Stomach (tissue), 19 donors: ENCODE measurements around the gene SULT1A4. TPM values are rescaled to one million over a fixed set of nuclear protein-coding genes. Genes with fewer than 3 reads are reported as not detected.
"Not testable (repeated sequence)": the region's sequence is repeated elsewhere in the genome, so short reads cannot be mapped to it uniquely, and the experiment has no call there.

Experiments used
- DNase-seq, 2 donors: peaks; one replicate each; pipeline versions ENCODE4 v3.0.0 to v3.0.0-alpha.2; 2013 to 2019
- H3K27ac ChIP-seq, 5 donors: fragments of 200-600 bp in 4 of 5; sonication (generic) in 4 of 5; one replicate each; pipeline ENCODE4 v1.5.1; 2013 to 2019; ENCODE audit warnings: mild to moderate bottlenecking in 1 of 5, moderate library complexity in 1 of 5
- H3K27me3 ChIP-seq, 3 donors: fragments of 200-600 bp; sonication (generic); one replicate each; pipeline ENCODE4 v1.5.1; 2017 to 2019; ENCODE audit warnings: mixed run types in 1 of 3
- H3K36me3 ChIP-seq, 4 donors: fragments of 200-600 bp; sonication (generic); 1 replicate in 3 of 4; 2 replicates in 1 of 4; pipeline ENCODE4 v1.5.1; 2016 to 2019
- H3K4me1 ChIP-seq, 4 donors: fragments of 200-600 bp; sonication (generic); one replicate each; pipeline ENCODE4 v1.5.1; 2016 to 2019
- H3K4me3 ChIP-seq, 4 donors: fragments of 200-600 bp; sonication (generic) in 3 of 4; one replicate each; pipeline ENCODE4 v1.5.1; 2016 to 2019; ENCODE audit warnings: mild to moderate bottlenecking in 1 of 4
- H3K9me3 ChIP-seq, 4 donors: fragments of 200-600 bp; sonication (generic); one replicate each; pipeline ENCODE4 v1.5.1; 2016 to 2019
- WGBS, 5 donors: extraction: QIAGEN DNeasy Blood & Tissue Kit in 3 of 5; methylation state at CpG; one replicate each; pipeline versions ENCODE4 v1.1.5 to v1.1.7; 2013 to 2018; 5-methylcytosine and 5-hydroxymethylcytosine counted together
- intact Hi-C: fragments of 100-400 bp; cut with DNase I; formaldehyde crosslinking; loops from one replicate; pipeline ENCODE4 v1.15.1; 2023; ENCODE audit warnings: low total_unique reads
- long read RNA-seq, 10 donors: transcript quantifications; one replicate each; lab custom pipeline, GENCODE V29; 2026
- polyA plus RNA-seq, 3 donors: library from polyadenylated mRNA; stranded (reverse); fragments of 200-250 nt; gene quantifications; one replicate each; pipeline ENCODE4 v1.2.3, GENCODE V29; 2013
- total RNA-seq, 5 donors: library from RNA; depleted of rRNA; stranded (reverse); fragments of >200 nt; gene quantifications; one replicate each; pipeline versions ENCODE4 v1.1.0 to v1.2.3, GENCODE V29; 2014 to 2016
- donor health status: healthy with polysubstance abuse.
- donor health status: Bipolar disorder and iron deficiency.
- donor health status: healthy.

Gene SULT1A4
- 10 to 100 TPM in 1 of 5 donors, 1 to 10 TPM in 3, not detected in 1; 2.6 to 60.3 (median 6.8) TPM for total RNA-seq
- 10 to 100 TPM in 2 of 3 donors, 1 to 10 TPM in 1; 8.0 to 34.5 (median 17.7) TPM for polyA plus RNA-seq
- long read RNA-seq, donor 1, result 0 reads
- long read RNA-seq, donor 2, result 0 reads
- long read RNA-seq, donor 3, partial matches to known transcripts, result 0 of 1 reads
- long read RNA-seq, donor 3, other reads (novel, unspliced or antisense), result 0 of 1 reads
- long read RNA-seq, donor 4, result 0 reads
- long read RNA-seq, donor 5, partial matches to known transcripts, result 0 of 2 reads
- long read RNA-seq, donor 5, other reads (novel, unspliced or antisense), result 0 of 2 reads
- long read RNA-seq, donor 6, partial matches to known transcripts, result 0 of 3 reads
- long read RNA-seq, donor 6, other reads (novel, unspliced or antisense), result 0 of 3 reads
- long read RNA-seq, donor 7, partial matches to known transcripts, result 0 of 3 reads
- long read RNA-seq, donor 7, other reads (novel, unspliced or antisense), result 0 of 3 reads
- long read RNA-seq, donor 8, partial matches to known transcripts, result 0 of 2 reads
- long read RNA-seq, donor 8, other reads (novel, unspliced or antisense), result 0 of 2 reads
- long read RNA-seq, donor 9, result 0 reads
- long read RNA-seq, donor 10, partial matches to known transcripts, result 0 of 3 reads
- long read RNA-seq, donor 10, other reads (novel, unspliced or antisense), result 0 of 3 reads

DNA sequence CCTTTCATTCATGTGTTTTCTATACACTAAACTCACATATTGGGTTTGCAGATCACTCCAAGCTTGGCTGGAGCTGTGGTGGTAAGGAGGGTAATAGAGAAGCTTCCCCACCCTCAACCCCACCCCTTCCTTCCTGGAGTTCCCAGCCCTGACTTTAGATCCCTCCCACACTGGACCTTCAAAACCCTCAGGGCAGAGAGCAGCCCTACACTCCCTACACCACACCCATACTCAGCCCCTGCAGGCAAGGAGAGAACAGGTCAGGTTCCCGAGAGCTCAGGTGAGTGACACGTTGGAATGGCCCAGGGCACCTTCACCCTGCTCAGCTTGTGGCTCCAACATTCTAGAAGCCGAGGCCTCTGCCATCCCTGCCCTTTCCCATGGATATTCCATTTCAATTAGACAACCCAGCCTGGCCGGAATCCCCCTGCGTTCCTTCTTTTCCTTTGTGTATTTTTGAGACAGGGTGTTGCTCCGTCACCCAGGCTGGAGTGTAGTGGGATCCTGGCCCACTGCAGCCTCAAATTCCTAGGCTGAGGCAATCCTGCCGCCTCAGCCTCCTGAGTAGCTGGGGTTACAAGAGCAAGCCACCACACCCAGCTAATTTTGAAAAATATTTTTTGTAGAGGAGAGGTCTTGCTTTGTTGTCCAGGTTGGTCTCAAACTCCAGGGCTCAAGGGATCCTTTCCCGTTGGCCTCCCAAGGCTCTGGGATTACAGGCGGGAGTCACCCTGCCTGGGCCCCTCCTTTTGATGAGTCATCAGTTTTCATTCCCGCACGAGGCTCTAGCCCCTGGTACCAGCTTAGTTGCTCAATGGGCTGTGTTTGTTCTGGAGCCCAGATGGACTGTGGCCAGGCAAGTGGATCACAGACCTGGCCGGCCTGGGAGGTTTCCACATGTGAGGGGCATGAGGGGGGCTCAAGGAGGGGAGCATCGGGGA, at the start of gene SULT1A4:
SULT1A4 (plus strand) TSS at position 208 of the 941 bp plus-strand sequence. CDS start 1,473 bp downstream, outside the sequence.
- H3K4me1 ChIP-seq, H3K4me3 ChIP-seq, H3K36me3 ChIP-seq, H3K27me3 ChIP-seq, H3K27ac ChIP-seq, intact Hi-C loops, H3K9me3 ChIP-seq, DNase-seq: not testable (repeated sequence)
- no CpG with 5 or more reads among the region's 13 CpGs for WGBS, 5 donors

DNA sequence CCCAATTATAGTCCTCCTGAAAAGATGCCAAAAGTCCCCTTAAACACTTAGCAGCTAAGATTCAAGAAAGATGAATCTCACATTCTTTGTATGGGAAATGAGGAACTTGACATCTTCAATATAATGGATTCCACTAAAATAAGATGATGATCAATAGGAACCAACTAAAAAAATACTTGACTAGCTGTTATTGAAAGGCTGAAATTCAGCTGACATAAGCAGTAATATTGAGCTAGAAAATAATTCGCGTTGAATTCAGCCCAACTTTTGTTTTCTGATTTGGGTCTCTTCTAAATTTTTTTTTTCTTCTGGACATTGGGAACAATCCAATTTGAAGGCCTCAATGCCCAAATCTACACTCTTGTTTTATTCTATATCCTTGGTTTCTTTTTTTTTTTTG, 36.1 kb upstream of the SULT1A4 start:
- 91 to 98% (median 98%) methylated on average over 2 of the region's 2 CpGs for WGBS, 5 donors
- H3K36me3 ChIP-seq, H3K4me1 ChIP-seq, H3K27ac ChIP-seq, H3K4me3 ChIP-seq, DNase-seq, H3K9me3 ChIP-seq, H3K27me3 ChIP-seq, intact Hi-C loops: not testable (repeated sequence)

DNA sequence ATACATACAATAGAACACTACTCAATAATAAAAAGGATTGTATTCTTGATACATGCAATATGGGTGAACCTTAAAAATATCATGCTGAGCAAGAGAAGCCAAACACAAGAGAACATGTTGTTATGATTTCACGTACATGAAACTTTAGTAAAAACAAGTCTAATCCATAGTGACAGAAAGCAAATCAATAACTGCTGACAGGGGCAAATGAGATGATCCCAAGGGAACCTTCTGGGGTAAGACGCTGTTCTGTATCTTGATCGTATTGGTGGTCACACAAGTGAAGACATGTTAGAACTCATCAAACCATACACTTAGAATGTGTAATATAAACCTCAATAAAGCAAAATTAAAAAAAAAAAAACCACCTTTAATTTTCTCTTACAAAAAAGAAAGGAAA, 34.3 kb upstream of the SULT1A4 start:
- H3K4me3 ChIP-seq, H3K27me3 ChIP-seq, H3K27ac ChIP-seq, H3K9me3 ChIP-seq, H3K4me1 ChIP-seq, H3K36me3 ChIP-seq, DNase-seq, intact Hi-C loops: not testable (repeated sequence)
- WGBS, 5 donors, result 89 to 97% (median 93%) methylated on average over 3 of the region's 3 CpGs

DNA sequence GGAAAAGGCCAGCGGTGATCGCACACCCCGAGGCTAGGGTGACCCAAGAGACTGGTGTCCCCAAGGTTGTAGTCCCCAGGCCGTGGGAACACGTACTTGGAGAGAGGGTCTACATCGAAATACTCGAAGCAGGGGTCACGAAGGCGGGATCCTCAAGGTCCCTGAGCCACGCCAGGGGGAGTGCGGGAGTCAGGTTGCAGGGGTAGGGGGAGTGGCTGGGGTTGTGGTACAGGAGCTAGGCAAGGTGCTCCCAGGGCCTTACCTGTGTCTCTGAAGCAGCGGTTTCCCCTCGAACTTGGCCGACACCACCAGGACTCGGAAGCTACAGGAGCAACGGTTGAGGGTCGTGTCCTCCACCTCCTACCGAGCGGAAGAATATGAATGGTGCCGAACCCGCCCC, 6.0 kb upstream of the SULT1A4 start:
- H3K9me3 ChIP-seq, H3K36me3 ChIP-seq, H3K4me3 ChIP-seq, H3K27ac ChIP-seq, DNase-seq, intact Hi-C loops, H3K27me3 ChIP-seq, H3K4me1 ChIP-seq: not testable (repeated sequence)
- WGBS, 5 donors, result no CpG with 5 or more reads among the region's 21 CpGs

DNA sequence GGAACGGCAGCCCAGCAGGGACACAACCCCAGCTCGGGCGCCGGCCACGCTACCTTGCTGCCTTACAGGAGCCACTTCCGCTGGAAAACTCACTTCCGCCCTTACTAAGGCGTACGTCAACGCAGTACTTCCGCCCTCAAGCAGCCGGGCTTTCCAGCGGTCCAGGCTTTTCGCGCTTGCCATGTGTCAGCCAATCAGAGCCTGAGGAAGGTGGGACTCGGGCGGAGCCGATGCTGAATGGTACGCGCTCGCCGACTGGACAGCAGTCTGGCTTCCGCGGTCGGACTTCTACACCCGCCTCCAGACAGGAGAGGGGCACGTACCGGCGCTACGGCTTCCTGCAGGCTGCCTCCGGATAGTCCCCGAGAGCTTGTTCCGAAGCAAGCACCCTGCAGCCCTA, 5.4 kb upstream of the SULT1A4 start, which contains the start of the genes BOLA2 and SLX1B:
BOLA2 (minus strand) TSS at position 83 of the 400 bp plus-strand sequence. CDS start 98 bp downstream, outside the sequence.
SLX1B (plus strand) TSS at position 265 of the 400 bp plus-strand sequence.
- H3K9me3 ChIP-seq, H3K4me1 ChIP-seq, H3K27ac ChIP-seq, H3K36me3 ChIP-seq, H3K4me3 ChIP-seq, DNase-seq, H3K27me3 ChIP-seq, intact Hi-C loops: not testable (repeated sequence)
- WGBS, 5 donors, result no CpG with 5 or more reads among the region's 33 CpGs

DNA sequence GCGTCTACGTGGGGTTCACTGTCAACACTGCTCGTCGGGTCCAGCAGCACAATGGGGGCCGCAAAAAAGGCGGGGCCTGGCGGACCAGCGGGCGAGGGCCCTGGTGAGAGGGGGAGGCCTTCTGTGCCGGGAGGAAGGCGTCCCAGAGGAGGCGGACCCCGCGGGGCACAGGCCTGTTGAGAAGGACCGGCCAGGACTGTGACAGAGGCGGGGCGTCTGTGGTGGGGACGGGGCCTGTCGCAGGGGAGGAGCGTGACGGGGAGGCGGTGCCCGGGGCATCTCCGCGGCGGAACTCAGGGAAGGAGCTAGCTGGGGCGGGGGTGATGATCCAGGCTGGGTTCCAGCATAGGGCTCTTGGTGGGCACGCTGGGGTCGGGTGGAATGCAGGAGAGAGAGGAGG, 4.9 kb upstream of the SULT1A4 start:
- H3K4me1 ChIP-seq, H3K9me3 ChIP-seq, H3K4me3 ChIP-seq, H3K27me3 ChIP-seq, H3K36me3 ChIP-seq, H3K27ac ChIP-seq, intact Hi-C loops, DNase-seq: not testable (repeated sequence)
- no CpG with 5 or more reads among the region's 29 CpGs for WGBS, 5 donors

DNA sequence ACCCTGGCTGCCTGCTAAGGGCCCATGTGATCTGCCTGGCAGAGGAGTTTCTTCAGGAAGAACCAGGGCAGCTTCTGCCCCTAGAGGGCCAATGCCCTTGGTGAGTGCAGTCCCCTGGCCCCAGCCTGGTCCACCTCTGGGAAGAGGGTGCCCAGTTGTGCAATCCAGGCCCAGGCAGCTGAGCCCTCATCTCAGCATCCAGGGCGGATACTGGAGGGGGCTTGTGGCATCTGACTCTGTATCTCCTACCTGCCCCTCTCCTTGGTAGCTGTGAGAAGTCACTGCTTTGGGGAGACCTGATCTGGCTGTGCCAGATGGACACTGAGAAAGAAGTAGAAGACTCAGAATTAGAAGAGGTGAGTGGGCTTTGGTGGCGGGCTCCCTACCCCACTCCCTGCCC, 2.1 kb upstream of the SULT1A4 start:
- H3K27me3 ChIP-seq, H3K4me1 ChIP-seq, intact Hi-C loops, H3K9me3 ChIP-seq, DNase-seq, H3K36me3 ChIP-seq, H3K4me3 ChIP-seq, H3K27ac ChIP-seq: not testable (repeated sequence)
- WGBS, 5 donors, result 76 to 100% (median 93%) methylated on average over 1 of the region's 2 CpGs; no CpG with 5 or more reads in 1 of the 5 donors

DNA sequence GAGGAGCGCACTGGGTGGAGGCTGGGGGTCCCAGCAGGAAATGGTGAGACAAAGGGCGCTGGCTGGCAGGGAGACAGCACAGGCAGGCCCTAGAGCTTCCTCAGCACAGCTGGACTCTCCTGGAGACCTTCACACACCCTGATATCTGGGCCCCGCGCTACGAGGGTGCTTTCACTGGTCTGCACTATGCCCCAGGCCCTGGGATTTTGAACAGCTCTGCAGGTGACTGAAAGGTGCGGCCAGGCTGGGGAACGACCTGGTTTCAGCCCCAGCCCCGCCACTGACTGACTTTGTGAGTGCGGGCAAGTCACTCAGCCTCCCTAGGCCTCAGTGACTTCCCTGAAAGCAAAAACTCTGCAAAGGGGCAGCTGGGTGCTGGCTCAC, 926 bp downstream of the SULT1A4 start:
- no CpG with 5 or more reads among the region's 9 CpGs for WGBS, 5 donors

DNA sequence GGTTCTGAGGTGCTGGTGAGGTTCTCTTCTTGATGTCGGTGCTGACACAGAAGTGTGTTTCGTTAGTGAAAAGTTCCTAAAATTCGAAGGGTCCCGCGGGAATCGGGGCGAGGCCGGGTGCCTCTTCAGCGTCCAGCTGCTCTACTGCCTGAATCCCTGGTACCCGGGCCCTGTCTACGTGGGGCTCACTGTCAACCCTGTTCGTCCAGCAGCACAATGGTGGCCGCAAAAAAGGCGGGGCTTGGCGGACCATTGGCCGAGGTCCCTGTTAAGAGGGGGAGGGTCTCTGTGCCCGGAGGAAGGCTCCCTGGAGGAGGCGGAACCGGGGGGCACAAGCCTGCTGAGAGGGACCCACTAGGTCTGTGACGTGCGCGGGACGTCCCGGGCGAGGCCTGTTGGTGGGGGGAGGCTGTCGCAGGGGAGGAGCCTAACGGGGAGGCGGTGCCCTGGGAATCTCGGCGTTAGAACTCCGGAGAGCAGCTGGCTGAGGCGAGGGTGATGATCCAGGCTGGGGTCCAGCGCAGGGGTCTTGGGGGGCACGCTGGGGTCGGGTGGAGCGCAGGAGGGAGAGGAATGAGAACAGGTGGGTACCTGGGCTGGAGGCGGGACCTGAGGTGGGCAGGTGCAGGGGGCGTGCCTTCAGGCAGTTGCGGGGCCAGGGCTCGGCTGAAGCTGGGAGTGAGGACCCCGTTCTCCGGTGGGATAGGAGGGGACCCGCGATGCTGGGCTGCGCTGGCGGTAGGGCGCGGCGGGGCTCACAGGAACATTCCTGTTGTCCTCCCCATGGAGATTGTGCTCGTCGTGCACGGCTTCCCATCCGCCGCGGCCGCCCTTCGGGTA, 6.5 kb downstream of the SULT1A4 start:
- H3K27ac ChIP-seq, result not testable (repeated sequence)

More for the DNA sequence above, 926 bp downstream of the SULT1A4 start:
- DNase-seq, H3K27ac ChIP-seq, H3K9me3 ChIP-seq, intact Hi-C loops, H3K4me3 ChIP-seq, H3K36me3 ChIP-seq, H3K27me3 ChIP-seq, H3K4me1 ChIP-seq: not testable (repeated sequence)

DNA sequence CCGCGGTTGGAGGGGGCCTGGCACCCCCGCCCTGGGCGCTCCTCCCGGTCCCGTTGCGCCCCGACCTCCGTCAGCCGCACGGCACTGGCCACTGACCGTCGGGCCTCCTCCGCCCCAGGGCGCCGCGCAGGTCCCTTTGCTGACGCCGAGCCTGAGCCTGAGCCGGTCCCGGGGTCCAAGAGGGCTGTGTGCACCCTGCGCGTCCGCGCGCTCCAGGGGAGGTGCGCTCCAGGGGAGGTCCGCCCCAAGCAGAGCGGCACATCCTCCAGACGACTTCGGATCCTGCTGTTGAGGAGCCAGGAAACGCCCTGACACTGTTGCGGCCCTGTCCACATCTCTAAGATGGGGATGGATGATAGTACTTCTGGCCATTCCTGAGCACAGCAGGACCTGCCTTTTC, 7.2 kb downstream of the SULT1A4 start:
- no CpG with 5 or more reads among the region's 33 CpGs for WGBS, 5 donors
- H3K4me1 ChIP-seq, H3K27ac ChIP-seq, DNase-seq, H3K27me3 ChIP-seq, H3K4me3 ChIP-seq, H3K36me3 ChIP-seq, intact Hi-C loops, H3K9me3 ChIP-seq: not testable (repeated sequence)

More for the DNA sequence above, 6.5 kb downstream of the SULT1A4 start:
- H3K9me3 ChIP-seq, DNase-seq, intact Hi-C loops, H3K4me3 ChIP-seq, H3K36me3 ChIP-seq, H3K4me1 ChIP-seq, H3K27me3 ChIP-seq: not testable (repeated sequence)
- no CpG with 5 or more reads among the region's 57 CpGs for WGBS, 5 donors
